Activated CD8-positive, alpha-beta memory T cell treated with anti-CD3 and anti-CD28 coated beads, Interleukin-2, amount 50 U/mL, for 1 hour (primary cell): ENCODE measurements around the gene SPEM3.
"Not testable (repeated sequence)": the region's sequence is repeated elsewhere in the genome, so short reads cannot be mapped to it uniquely, and the experiment has no call there.

ENCODE experiments used
- DNase-seq: peaks from one replicate; pipeline ENCODE4 v3.0.0-alpha.2; 2020; ENCODE audit errors: extremely low read depth

Gene SPEM3

GRCh38 chr17:7471729-7472128 is 43.1 kb downstream of the SPEM3 start:
- no peak for DNase-seq

- not testable (repeated sequence) for DNase-seq
Measured at GRCh38 chr17:7474767-7475166, 46.1 kb downstream of the SPEM3 start.

GRCh38 chr17:7475764-7476422 is 47.2 kb downstream of the SPEM3 start:
- DNase-seq: no peak

GRCh38 chr17:7476494-7476893 is 47.8 kb downstream of the SPEM3 start:
- DNase-seq: no peak

- no peak for DNase-seq
Measured at GRCh38 chr17:7476951-7477350, 48.3 kb downstream of the SPEM3 start.

- DNase-seq: peak; percentile 41
Measured at GRCh38 chr17:7477392-7478275, 49.0 kb downstream of the SPEM3 start.

- DNase-seq: peak; percentile 41
Measured at GRCh38 chr17:7478276-7479212, 49.9 kb downstream of the SPEM3 start.

- no peak for DNase-seq
Measured at GRCh38 chr17:7479213-7480088, 50.8 kb downstream of the SPEM3 start, which contains the start of gene ZBTB4. TSS of gene ZBTB4 (minus strand) at chr17:7479631. CDS start at chr17:7466801, 12,830 bp downstream.

GRCh38 chr17:7480089-7480384 is 51.4 kb downstream of the SPEM3 start:
- DNase-seq: no peak

GRCh38 chr17:7481275-7481674 is 52.6 kb downstream of the SPEM3 start, which contains the start of gene SLC35G6:
TSS of gene SLC35G6 (plus strand) at chr17:7481446. CDS start at chr17:7481517, 71 bp downstream.
- not testable (repeated sequence) for DNase-seq

GRCh38 chr17:7481842-7482741 is 53.4 kb downstream of the SPEM3 start:
- DNase-seq: not testable (repeated sequence)
